Endothelial cell of umbilical vein (primary cell): ENCODE measurements around the gene JCAD. TPM values are rescaled to one million over a fixed set of nuclear protein-coding genes. Genes with fewer than 3 reads are reported as not detected.

Source experiments
- BruUV-seq: library from RNA; stranded (reverse); fragments of 400-500 nt; replicated peaks from 2 replicates; lab custom pipeline; 2021; lab: Mats Ljungman, UMichigan
- CTCF ChIA-PET: fragments of 300-600, 350-600 bp; sonication (Branson Sonifier 250); formaldehyde crosslinking; loops from one replicate; lab custom pipeline; 2021; ENCODE audit warnings: antibody characterized with exemption, inconsistent platforms; lab: Charles Lee
- POLR2A ChIA-PET: fragments of 300-600, 350-600 bp; sonication (Branson Sonifier 250); formaldehyde crosslinking; loops from one replicate; lab custom pipeline; 2021; ENCODE audit warnings: antibody characterized with exemption, inconsistent platforms; lab: Charles Lee
- DNase-seq: peaks from one replicate; pipeline ENCODE4 v3.0.0-alpha.2; 2011; ENCODE audit warnings: low read depth, low spot score
- FAIRE-seq: peaks from 2 replicates; lab custom pipeline; 2011; peaks lifted over from hg19 to GRCh38; lab: Jason Lieb, UNC
- H2AFZ ChIP-seq: 2 replicates; pipeline ENCODE4 v1.6.0; 2012; ENCODE audit warnings: low read depth, low read length, control low read depth, inconsistent platforms
- H3K27ac ChIP-seq: 2 replicates; pipeline ENCODE4 v1.5.1; 2011; ENCODE audit warnings: low read depth, mild to moderate bottlenecking, control low read depth, low read length, moderate library complexity; ENCODE audit not compliant: insufficient read depth
- H3K27me3 ChIP-seq, 2 experiments: 2 replicates each; pipeline versions ENCODE4 v1.6.0 to v1.6.1; 2011; ENCODE audit warnings: low read length in 2 of 2, mixed read lengths in 1 of 2; ENCODE audit not compliant: control insufficient read depth in 2 of 2, insufficient read depth in 2 of 2
- H3K36me3 ChIP-seq, 2 experiments: 2 replicates in 1 of 2; 3 replicates in 1 of 2; pipeline ENCODE4 v1.5.1; 2011; ENCODE audit warnings: low read length in 2 of 2, mild to moderate bottlenecking in 1 of 2, moderate library complexity in 1 of 2; ENCODE audit not compliant: control insufficient read depth in 2 of 2, insufficient read depth in 2 of 2; ENCODE audit errors: extremely low read depth in 1 of 2
- H3K4me1 ChIP-seq: 3 replicates; pipeline ENCODE4 v1.5.1; 2011; ENCODE audit warnings: mild to moderate bottlenecking, low read length; ENCODE audit not compliant: control insufficient read depth, insufficient read depth; ENCODE audit errors: extremely low read depth
- H3K4me2 ChIP-seq: 2 replicates; pipeline ENCODE4 v1.6.1; 2011; ENCODE audit warnings: low read length, control low read depth, mixed read lengths; ENCODE audit not compliant: insufficient read depth
- H3K4me3 ChIP-seq, 3 experiments: fragments of 200-600 bp in 1 of 3; sonication (generic), shearing (Covaris generic) in 1 of 3; replicated peaks in 1 of 3; 2 replicates each; pipeline ENCODE4 v1.5.1; 2011 to 2016; ENCODE audit warnings: control low read depth in 3 of 3, low read length in 3 of 3, mild to moderate bottlenecking in 2 of 3, inconsistent platforms in 1 of 3, low read depth in 1 of 3, moderate library complexity in 1 of 3; ENCODE audit not compliant: insufficient read depth in 1 of 3
- H3K79me2 ChIP-seq: 2 replicates; pipeline ENCODE4 v1.6.0; 2012; ENCODE audit warnings: low read length, inconsistent platforms; ENCODE audit not compliant: control insufficient read depth, insufficient read depth
- H3K9ac ChIP-seq: replicated peaks from 2 replicates; pipeline ENCODE3; 2011; ENCODE audit warnings: low read length, control low read depth; ENCODE audit not compliant: insufficient read depth; ENCODE audit errors: extremely low read depth
- H3K9me1 ChIP-seq: replicated peaks from 3 replicates; pipeline ENCODE4 v1.6.0; 2011; ENCODE audit warnings: mild to moderate bottlenecking, low read length; ENCODE audit not compliant: control insufficient read depth, insufficient read depth; ENCODE audit errors: extremely low read depth
- H3K9me3 ChIP-seq: replicated peaks from 2 replicates; pipeline ENCODE4 v1.5.1; 2012; ENCODE audit warnings: low read length, inconsistent platforms; ENCODE audit not compliant: control insufficient read depth, insufficient read depth
- H4K20me1 ChIP-seq: replicated peaks from 2 replicates; pipeline ENCODE3; 2011; ENCODE audit warnings: mild to moderate bottlenecking, low read length; ENCODE audit not compliant: control insufficient read depth, insufficient read depth; ENCODE audit errors: extremely low read depth
- CTCF ChIP-seq, 2 donors: IDR thresholded peaks; 1 replicate in 1 of 2; 2 replicates in 1 of 2; pipeline ENCODE4 v1.5.1; 2011; ENCODE audit warnings: low read length in 2 of 2, mild to moderate bottlenecking in 2 of 2, moderate library complexity in 2 of 2, control low read depth in 1 of 2, inconsistent platforms in 1 of 2, low read depth in 1 of 2; ENCODE audit not compliant: insufficient read depth in 1 of 2; ENCODE audit errors: extremely low read depth in 1 of 2
- EZH2 ChIP-seq: IDR thresholded peaks from 2 replicates; pipeline ENCODE4 v1.6.1; 2012; ENCODE audit warnings: borderline replicate concordance, low read depth, mild to moderate bottlenecking, moderate library complexity, low read length, inconsistent platforms; ENCODE audit not compliant: severe bottlenecking
- FOS ChIP-seq: IDR thresholded peaks from 2 replicates; pipeline ENCODE4 v1.6.1; 2011; ENCODE audit warnings: mild to moderate bottlenecking, low read length, moderate library complexity, borderline replicate concordance; ENCODE audit not compliant: insufficient read depth
- GATA2 ChIP-seq: IDR thresholded peaks from 2 replicates; pipeline ENCODE4 v1.7.0; 2011; ENCODE audit warnings: low read depth, mild to moderate bottlenecking, moderate library complexity, mixed read lengths, low read length; ENCODE audit not compliant: insufficient read length, insufficient read depth
- JUN ChIP-seq: IDR thresholded peaks from 2 replicates; pipeline ENCODE4 v1.6.1; 2011; ENCODE audit warnings: borderline replicate concordance, low read depth; ENCODE audit not compliant: insufficient read length, insufficient read depth
- MAX ChIP-seq: IDR thresholded peaks from 2 replicates; pipeline ENCODE4 v1.6.1; 2011; ENCODE audit not compliant: insufficient read depth, insufficient read length
- MYC ChIP-seq: IDR thresholded peaks from one replicate; pipeline ENCODE4 v1.6.1; 2011; ENCODE audit warnings: mild to moderate bottlenecking, low read depth, low read length
- POLR2AphosphoS5 ChIP-seq: IDR thresholded peaks from 2 replicates; pipeline ENCODE4 v1.6.1; 2012; ENCODE audit warnings: low read depth, mild to moderate bottlenecking, control low read depth, low read length, moderate library complexity; ENCODE audit not compliant: insufficient read depth
- dilution Hi-C: fragments of 300-500 bp; cut with MboI; formaldehyde crosslinking; loops from one replicate; pipeline ENCODE4 v1.15.0; 2019; ENCODE audit warnings: low sequenced_read_pairs; ENCODE audit not compliant: extremely low pct_ligation_motif_present
- intact Hi-C: fragments of 100-400 bp; cut with micrococcal nuclease; formaldehyde crosslinking; loops from one replicate; pipeline ENCODE4 v1.10.0; 2022
- polyA plus RNA-seq, 4 experiments: library from polyadenylated mRNA; depleted of rRNA in 3 of 4; stranded (reverse) in 3 of 4; unstranded in 1 of 4; fragments of >200 nt; gene quantifications; 2 replicates each; pipeline versions ENCODE4 v1.2.1 to v1.2.3, GENCODE V29; 2011 to 2012; ENCODE audit warnings: missing spikeins in 1 of 4
- total RNA-seq: library from RNA; stranded (reverse); gene quantifications from 2 replicates; pipeline ENCODE4 v1.2.3, GENCODE V29; 2021

The JCAD gene
- total and polyA plus RNA-seq, 2 donors (not counting 3 experiments of a cell fraction or from before 2014, with no cell fraction given): 17.5 to 76.3 TPM

GRCh38 chr10:29969255-29970011, 90.0 kb downstream of the JCAD start:
- DNase-seq (peak; percentile 4), FAIRE-seq (no peak)
- dilution Hi-C loops: no loop called here
- H3K4me3 ChIP-seq: no peak overlapping the region
- no peaks in the 10 kb centered on the region for H3K9me3 ChIP-seq
- H3K4me1 ChIP-seq: peaks cover 17% of the 10 kb centered on the region
- H3K36me3 ChIP-seq: no peaks in the 10 kb centered on the region
- BruUV-seq: no TSS peak
- no peaks in the 10 kb centered on the region for H3K79me2 ChIP-seq
- H3K27me3 ChIP-seq: no peaks in the 10 kb centered on the region
- intact Hi-C loops: no loop called here
- H3K9me1 ChIP-seq: no peaks in the 10 kb centered on the region
- ChIA-PET CTCF (no interaction called here), POLR2A (no interaction called here)
- no peak overlapping the region for H3K4me2 ChIP-seq
- H2AFZ ChIP-seq: no peak overlapping the region
- no peaks in the 10 kb centered on the region for H4K20me1 ChIP-seq
- H3K9ac ChIP-seq: no peak overlapping the region
- TF ChIP-seq JUN: no peak
- no peak for TF ChIP-seq GATA2
- TF ChIP-seq MAX: no peak
- TF ChIP-seq FOS: no peak
- TF ChIP-seq MYC: no peak
- no peak overlapping the region for H3K27ac ChIP-seq

GRCh38 chr10:29968585-29968984, 90.8 kb downstream of the JCAD start:
- intact Hi-C loops: loop anchor here (1.0 kb wide), 1 partner anchor 19 kb away; no protein-coding TSS in a partner anchor
- H3K4me3 ChIP-seq: no peak overlapping the region
- H3K9ac ChIP-seq: peak overlapping the region; percentile 56
- POLR2A ChIA-PET: no interaction called here
- H3K9me3 ChIP-seq: no peaks in the 10 kb centered on the region
- H3K79me2 ChIP-seq: no peaks in the 10 kb centered on the region
- TF ChIP-seq FOS (peak; percentile 75), JUN (peak; percentile 36), CTCF (IDR thresholded peaks at IDR 0.05; ENCODE audit: extremely low read depth in 1 of 2, insufficient read depth in 1 of 2, low read depth in 1 of 2, low read length in 2 of 2) (no peak), GATA2 (no peak), POLR2AphosphoS5 (peak; percentile 53), EZH2 (no peak), MYC (peak; percentile 47)
- H4K20me1 ChIP-seq: no peaks in the 10 kb centered on the region
- peak overlapping the region; percentile 88 for H2AFZ ChIP-seq
- no TSS peak for BruUV-seq
- CTCF ChIA-PET: no interaction called here
- H3K4me2 ChIP-seq: peak overlapping the region; percentile 15
- dilution Hi-C loops: no loop called here
- FAIRE-seq (peak; percentile 87), DNase-seq (peak; percentile 90)
- no peaks in the 10 kb centered on the region for H3K9me1 ChIP-seq
- peak overlapping the region; percentile 83 for H3K27ac ChIP-seq
- no peaks in the 10 kb centered on the region for H3K36me3 ChIP-seq
- H3K4me1 ChIP-seq: peaks cover 17% of the 10 kb centered on the region
- H3K27me3 ChIP-seq: no peaks in the 10 kb centered on the region
